Chondrocyte (in vitro differentiated cells): Measurements from ENCODE around the gene KIF22. TPM values are rescaled to one million over a fixed set of nuclear protein-coding genes. Genes with fewer than 3 reads are reported as not detected.

Experiments used
- DNase-seq: peaks from one replicate; pipeline ENCODE4 v3.0.0; 2021; ENCODE audit warnings: mixed read lengths, low spot score
- H3K27ac Mint-ChIP-seq: one replicate; pipeline ENCODE4 v1.8.0; 2021; ENCODE audit warnings: mild to moderate bottlenecking, moderate library complexity, mixed read lengths; ENCODE audit not compliant: unreplicated experiment
- H3K27me3 Mint-ChIP-seq: 2 replicates; pipeline ENCODE4 v1.8.0; 2021; ENCODE audit warnings: low read depth, mixed read lengths
- H3K36me3 Mint-ChIP-seq: 2 replicates; pipeline ENCODE4 v1.8.0; 2021; ENCODE audit warnings: low read depth, mixed read lengths
- H3K4me1 Mint-ChIP-seq: 2 replicates; pipeline ENCODE4 v1.8.0; 2021; ENCODE audit warnings: low read depth, mild to moderate bottlenecking, mixed read lengths
- H3K4me3 Mint-ChIP-seq: one replicate; pipeline ENCODE4 v1.8.0; 2021; ENCODE audit warnings: mild to moderate bottlenecking, moderate library complexity, mixed read lengths; ENCODE audit not compliant: unreplicated experiment
- H3K9me3 Mint-ChIP-seq: 2 replicates; pipeline ENCODE4 v1.8.0; 2021; ENCODE audit warnings: low read depth, mixed read lengths
- total RNA-seq: library from RNA; stranded (reverse); gene quantifications from 3 replicates; pipeline ENCODE4 v1.2.1, GENCODE V29; 2021
- TF ChIP-seq, protein P1 (sequence below): fragments of 200-600 bp; sonication (generic); IDR thresholded peaks from 2 replicates; pipeline ENCODE4 v1.5.0; 2021; ENCODE audit warnings: antibody characterized with exemption, mild to moderate bottlenecking, moderate library complexity

The KIF22 gene
- total RNA-seq, 1 donor from 2014 or later, result 14.1 TPM

DNA sequence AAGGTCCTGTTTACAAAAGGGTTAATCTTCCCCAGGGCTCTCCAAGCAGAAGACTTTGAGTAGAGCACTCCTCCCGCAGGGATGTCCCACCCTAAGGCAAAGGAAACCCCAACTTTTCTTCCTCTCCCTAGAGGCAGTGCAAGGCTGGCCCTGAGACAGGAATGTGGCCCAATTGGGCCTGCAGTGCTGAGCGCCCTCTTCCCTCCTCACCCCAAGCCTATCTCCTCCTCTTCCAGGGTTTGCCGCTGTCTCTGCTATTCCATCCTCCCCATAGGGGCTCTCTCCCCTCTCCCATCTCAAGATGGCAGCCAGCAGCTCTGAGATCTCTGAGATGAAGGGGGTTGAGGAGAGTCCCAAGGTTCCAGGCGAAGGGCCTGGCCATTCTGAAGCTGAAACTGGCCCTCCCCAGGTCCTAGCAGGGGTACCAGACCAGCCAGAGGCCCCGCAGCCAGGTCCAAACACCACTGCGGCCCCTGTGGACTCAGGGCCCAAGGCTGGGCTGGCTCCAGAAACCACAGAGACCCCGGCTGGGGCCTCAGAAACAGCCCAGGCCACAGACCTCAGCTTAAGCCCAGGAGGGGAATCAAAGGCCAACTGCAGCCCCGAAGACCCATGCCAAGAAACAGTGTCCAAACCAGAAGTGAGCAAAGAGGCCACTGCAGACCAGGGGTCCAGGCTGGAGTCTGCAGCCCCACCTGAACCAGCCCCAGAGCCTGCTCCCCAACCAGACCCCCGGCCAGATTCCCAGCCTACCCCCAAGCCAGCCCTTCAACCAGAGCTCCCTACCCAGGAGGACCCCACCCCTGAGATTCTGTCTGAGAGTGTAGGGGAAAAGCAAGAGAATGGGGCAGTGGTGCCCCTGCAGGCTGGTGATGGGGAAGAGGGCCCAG, 22.4 kb downstream of the KIF22 start:
- DNase-seq, result no peak
- H3K4me3 Mint-ChIP-seq, result peak overlapping the region; percentile 82
- H3K27me3 Mint-ChIP-seq, result no peaks in the 10 kb centered on the region
- H3K36me3 Mint-ChIP-seq, result peaks cover 9% of the 10 kb centered on the region
- TF ChIP-seq, protein P1, sequence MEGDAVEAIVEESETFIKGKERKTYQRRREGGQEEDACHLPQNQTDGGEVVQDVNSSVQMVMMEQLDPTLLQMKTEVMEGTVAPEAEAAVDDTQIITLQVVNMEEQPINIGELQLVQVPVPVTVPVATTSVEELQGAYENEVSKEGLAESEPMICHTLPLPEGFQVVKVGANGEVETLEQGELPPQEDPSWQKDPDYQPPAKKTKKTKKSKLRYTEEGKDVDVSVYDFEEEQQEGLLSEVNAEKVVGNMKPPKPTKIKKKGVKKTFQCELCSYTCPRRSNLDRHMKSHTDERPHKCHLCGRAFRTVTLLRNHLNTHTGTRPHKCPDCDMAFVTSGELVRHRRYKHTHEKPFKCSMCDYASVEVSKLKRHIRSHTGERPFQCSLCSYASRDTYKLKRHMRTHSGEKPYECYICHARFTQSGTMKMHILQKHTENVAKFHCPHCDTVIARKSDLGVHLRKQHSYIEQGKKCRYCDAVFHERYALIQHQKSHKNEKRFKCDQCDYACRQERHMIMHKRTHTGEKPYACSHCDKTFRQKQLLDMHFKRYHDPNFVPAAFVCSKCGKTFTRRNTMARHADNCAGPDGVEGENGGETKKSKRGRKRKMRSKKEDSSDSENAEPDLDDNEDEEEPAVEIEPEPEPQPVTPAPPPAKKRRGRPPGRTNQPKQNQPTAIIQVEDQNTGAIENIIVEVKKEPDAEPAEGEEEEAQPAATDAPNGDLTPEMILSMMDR, result no peak
- H3K27ac Mint-ChIP-seq, result peak overlapping the region; percentile 97
- no peaks in the 10 kb centered on the region for H3K9me3 Mint-ChIP-seq
- peaks cover 73% of the 10 kb centered on the region for H3K4me1 Mint-ChIP-seq

DNA sequence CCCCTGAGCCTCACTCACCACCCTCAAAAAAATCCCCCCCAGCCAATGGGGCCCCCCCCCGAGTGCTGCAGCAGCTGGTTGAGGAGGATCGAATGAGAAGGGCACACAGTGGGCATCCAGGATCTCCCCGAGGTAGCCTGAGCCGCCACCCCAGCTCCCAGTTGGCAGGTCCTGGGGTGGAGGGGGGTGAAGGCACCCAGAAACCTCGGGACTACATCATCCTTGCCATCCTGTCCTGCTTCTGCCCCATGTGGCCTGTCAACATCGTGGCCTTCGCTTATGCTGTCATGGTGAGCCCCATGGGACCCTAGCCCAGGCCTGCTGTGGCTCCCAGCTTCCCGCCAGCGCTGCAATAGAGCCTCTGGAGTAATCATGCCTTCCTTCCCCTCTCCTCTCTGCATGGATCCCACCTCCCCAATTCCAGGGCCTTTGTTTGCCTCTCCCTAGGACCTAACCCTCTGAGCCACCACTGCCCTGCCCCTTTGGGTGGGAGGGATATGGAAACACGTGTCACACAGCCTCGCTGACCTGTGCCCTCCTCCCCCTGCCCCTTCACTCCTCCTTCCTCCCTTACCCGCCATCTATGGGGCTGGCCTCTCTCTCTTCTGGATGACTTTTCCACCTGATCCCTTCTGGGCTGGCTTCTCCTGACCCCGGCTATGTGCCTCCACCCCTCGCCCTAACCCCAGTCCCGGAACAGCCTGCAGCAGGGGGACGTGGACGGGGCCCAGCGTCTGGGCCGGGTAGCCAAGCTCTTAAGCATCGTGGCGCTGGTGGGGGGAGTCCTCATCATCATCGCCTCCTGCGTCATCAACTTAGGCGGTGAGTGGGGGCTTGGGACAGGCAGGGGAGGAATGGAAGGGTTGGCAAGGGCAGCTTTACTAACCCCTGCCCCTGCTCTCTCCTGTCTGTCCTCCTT, 23.4 kb downstream of the KIF22 start:
- Mint-ChIP-seq H3K4me3 (no peak overlapping the region), H3K27ac (peak overlapping the region; percentile 49), H3K36me3 (peaks cover 8% of the 10 kb centered on the region), H3K9me3 (no peaks in the 10 kb centered on the region), H3K27me3 (no peaks in the 10 kb centered on the region), H3K4me1 (peaks cover 68% of the 10 kb centered on the region)
- no peak for DNase-seq
- TF ChIP-seq, protein P1, result no peak

DNA sequence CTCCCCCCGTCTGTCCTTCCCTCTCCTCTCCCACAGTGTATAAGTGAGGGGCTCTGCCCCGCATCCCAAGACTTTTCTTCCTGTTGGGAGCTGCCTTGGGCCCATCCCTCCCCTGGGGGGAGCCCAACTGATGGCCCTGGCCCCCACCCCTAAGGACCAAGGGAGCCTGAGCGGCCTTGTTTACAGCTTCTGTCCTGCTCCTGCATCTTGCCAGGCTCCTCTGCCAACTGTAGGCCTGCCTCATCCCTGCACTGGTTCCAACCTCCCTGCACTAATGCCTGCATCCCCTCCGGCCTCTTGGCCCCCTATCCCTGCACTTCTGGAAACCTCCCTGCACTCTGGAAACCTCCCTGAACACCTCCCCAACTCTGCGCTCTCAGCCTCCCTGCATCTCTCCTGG, 24.0 kb downstream of the KIF22 start:
- no peaks in the 10 kb centered on the region for H3K27me3 Mint-ChIP-seq
- H3K4me1 Mint-ChIP-seq, result peaks cover 71% of the 10 kb centered on the region
- H3K36me3 Mint-ChIP-seq, result peaks cover 13% of the 10 kb centered on the region
- peak overlapping the region; percentile 95 for H3K27ac Mint-ChIP-seq
- H3K9me3 Mint-ChIP-seq, result no peaks in the 10 kb centered on the region
- TF ChIP-seq, protein P1, result no peak
- DNase-seq, result no peak
- H3K4me3 Mint-ChIP-seq, result peak overlapping the region; percentile 88

DNA sequence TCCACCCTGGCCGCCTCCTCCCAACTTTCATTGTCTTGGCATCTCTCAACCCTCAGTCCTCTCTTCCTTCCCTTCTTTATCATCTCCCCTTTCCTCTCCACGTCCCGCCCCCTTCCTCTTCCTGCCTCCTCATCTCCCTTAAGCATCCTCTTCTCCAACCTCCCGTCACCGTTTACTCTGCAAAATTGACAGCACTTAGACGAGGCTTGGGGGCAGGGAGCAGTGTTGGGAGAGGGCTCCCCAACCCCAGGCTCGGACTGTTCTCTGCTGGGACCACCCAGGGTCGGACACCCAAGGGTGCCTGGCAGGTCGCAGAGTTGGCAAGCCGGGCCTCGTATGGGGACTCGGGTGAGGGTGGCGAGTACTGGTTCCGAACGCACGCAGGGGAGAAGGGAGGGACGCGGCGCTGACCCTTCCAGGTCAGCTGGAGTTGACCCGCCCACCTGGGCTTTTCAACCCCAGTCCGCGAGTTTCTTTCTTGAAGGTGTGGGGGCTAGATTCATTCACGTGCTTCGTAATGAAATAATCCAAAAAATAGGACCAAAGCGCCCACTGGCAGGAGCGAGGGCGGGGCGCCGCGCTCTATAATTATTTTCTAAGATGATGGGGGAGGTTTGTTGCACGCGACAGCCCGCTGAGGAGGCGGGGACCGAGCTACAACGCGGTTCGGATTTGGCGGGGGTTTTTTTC, 24.6 kb downstream of the KIF22 start:
- Mint-ChIP-seq H3K27me3 (no peaks in the 10 kb centered on the region), H3K4me1 (peaks cover 71% of the 10 kb centered on the region), H3K4me3 (peak overlapping the region; percentile 88), H3K9me3 (no peaks in the 10 kb centered on the region), H3K36me3 (peaks cover 12% of the 10 kb centered on the region), H3K27ac (peak overlapping the region; percentile 95)
- no peak for DNase-seq
- TF ChIP-seq, protein P1, result no peak
